GM21367 (cell line): ENCODE data around the gene SELPLG.
"Not testable (repeated sequence)": the region's sequence is repeated elsewhere in the genome, so short reads cannot be mapped to it uniquely, and the experiment has no call there.

Experiments
- ATAC-seq: cut with Tn5 transposase; IDR thresholded peaks from one replicate; pipeline ENCODE4 v1.9.1; 2021; ENCODE audit not compliant: unreplicated experiment

SELPLG gene

GRCh38 chr12:108592033-108592909 is 41.4 kb downstream of the SELPLG start:
- ATAC-seq: no peak

DNA sequence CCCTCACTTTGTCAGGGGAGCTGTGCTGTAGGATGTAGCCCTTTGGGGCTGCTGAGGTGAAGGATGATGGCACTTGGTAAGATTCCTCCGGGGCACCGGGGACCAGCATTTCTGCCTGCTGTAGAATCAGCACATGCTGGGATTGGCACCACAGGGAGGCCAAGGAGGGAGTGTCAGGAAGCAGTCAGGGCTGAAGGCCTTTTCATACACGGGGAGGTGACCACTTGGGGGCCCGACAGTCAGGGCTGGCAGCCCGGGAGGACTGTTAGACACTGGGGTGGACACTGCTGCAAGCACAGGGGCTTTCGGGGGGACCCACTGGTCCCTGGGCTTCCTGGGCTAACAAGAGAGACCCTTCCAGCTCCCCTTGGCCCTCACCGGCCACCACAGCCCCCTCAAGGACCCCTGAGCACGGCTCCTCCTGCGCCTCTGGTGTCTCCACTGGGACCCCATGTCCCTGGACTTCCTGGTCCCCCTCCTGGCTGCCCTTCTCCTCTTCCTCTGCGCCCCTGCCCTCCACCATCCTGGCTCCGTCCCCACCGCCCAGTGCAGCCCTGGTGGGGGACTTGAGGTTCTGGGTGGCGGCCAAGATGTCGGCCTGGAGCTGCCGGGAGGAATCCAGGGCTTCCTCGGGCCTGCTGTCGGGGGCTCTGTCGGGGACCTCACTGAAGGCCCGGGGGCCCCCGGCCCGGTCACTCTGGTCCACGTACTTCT is 42.3 kb downstream of the SELPLG start:
- ATAC-seq: no peak

DNA sequence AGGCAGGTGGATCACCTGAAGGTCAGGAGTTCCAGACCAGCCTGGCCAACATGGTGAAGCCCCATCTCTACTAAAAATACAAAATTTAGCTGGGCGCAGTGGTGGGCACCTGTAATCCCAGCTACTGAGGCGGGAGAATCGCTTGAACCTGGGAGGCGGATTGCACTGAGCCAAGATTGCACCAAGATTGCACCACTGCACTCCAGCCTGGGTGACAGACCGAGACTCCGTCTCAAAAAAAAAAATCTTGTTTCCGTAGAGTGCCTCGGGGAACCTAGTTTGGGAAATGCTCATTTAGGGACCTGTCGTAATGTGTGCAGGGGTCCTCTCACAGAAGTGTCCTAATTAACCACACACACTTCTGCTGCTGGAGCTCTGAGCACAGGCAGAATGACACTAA is 43.2 kb downstream of the SELPLG start:
- not testable (repeated sequence) for ATAC-seq

GRCh38 chr12:108589840-108590229 is 43.9 kb downstream of the SELPLG start:
- ATAC-seq: no peak

- ATAC-seq: no peak
Observed at GRCh38 chr12:108589028-108589839, 44.5 kb downstream of the SELPLG start.

- ATAC-seq: no peak
Observed at GRCh38 chr12:108587826-108588225, 45.9 kb downstream of the SELPLG start.

GRCh38 chr12:108586306-108586705 is 47.4 kb downstream of the SELPLG start:
- no peak for ATAC-seq

DNA sequence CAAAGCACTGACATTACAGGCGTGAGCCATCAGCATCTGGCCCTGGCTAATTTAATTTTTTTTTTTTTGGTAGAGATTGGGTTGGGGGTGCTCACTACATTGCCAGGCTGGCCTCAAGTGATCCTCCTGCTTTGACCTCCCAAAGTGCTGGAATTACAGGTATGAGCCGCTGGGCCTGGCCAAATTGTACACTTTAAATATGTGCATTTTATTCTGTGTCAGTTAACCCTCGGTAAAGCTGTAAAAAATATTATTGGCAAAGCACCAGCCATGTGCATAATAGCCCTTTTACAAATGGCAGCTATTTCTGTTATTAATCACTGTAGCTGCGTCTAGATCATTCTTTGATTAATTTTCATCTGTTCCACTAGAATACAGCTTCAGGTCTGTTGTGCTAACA is 47.8 kb downstream of the SELPLG start:
- ATAC-seq: no peak

GRCh38 chr12:108584456-108585065 is 49.1 kb downstream of the SELPLG start:
- no peak for ATAC-seq

DNA sequence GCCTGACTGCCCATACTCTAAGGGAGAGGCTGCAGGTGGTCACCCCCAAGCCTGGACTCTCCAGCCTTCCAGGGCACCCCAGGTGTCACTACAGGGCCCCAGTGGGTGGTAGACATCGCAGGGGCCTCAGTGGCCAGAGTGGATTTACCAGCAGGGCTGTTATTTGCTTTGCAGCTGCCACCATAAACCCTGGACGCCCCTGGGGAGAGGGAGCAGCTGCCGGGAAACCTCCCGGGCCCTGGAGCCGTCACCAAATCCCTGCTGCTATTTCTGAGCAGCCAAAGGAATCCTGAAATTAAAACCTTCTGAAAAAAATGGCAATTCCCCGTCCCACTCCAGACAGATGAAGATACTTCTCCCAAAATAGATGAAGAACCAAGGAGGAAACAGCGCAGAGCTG is 49.7 kb downstream of the SELPLG start:
- no peak for ATAC-seq

GRCh38 chr12:108582978-108583770 is 50.5 kb downstream of the SELPLG start:
- ATAC-seq: no peak

- ATAC-seq: no peak
Observed at GRCh38 chr12:108582509-108582908, 51.2 kb downstream of the SELPLG start.

DNA sequence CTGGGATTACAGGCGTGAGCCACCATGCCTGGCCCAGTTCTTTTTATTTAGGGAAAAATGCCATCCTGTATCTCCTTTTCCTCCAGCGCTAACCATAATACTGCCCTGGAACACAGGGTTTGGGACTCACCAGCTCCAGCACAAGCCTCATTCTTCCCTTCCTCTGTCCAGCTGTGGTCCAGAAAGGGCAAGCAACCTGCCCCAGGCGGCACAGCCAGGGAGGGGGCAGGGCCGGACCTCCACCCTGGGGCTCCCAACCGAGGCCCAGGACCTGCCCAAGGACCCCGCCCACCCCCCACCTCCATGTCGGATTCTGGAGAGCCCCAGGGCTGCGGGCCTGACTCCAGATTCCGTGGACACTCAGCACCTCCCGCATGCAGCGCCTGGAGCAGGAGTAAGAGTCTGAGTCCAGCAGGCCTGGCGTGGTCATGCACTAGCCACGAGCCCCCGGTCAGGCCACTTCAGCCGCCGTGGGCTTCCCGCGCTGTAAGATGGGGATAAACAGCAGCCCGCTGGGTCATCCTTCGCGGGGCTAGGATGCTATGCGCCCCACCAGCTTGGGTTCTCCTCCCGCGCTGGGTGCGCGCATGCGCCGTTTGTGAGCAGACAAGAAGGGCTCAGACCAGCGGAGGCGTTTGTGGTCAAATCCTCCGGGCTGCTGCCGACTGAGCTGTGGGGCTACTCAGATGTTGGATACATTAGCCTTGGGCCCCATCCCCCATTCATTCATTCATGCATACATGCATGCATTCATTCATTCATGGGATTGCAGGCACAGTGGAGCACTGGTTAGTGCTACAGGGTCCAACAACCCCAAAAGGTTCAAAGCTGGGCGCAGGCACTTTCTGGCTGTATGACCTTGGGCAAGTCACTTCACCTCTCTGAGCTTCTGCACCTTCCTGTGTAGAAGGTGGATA is 52.1 kb downstream of the SELPLG start:
- ATAC-seq: no peak

DNA sequence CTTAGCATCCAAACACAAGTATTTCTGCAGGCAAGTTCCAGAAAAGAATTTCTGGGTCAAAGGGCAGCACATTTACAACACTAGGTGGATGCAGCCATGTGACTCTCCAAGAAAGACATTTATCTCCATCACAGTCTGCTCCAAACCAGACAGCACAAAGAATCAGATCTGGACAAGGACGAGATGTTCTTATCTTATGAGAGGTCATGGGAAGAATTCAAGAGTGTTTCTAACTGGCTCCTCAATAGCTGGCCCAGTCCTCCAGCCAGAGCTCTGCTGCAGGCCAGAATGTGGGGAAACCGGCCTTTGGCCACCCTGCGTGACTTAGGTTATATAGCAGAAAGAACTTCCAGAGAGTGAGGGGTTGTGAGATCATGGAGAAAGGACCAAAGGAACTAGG is 53.2 kb downstream of the SELPLG start:
- no peak for ATAC-seq

DNA sequence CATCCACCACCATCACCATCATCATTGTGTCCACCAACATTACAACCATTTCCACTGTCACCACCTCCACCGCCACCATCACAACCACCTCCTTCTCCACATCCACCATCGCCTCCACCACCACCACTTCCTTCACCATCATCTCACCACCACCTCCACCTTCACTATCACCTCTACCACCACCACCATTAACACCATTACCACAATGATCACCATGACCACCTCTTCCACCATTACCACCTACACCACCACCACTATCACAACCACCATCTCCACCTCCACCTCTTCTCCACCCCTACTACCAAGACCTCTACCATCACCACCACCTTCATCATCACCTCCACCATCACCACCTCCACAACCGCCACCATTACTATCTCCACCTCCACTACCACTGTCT is 54.9 kb downstream of the SELPLG start:
- ATAC-seq: no peak

- no peak for ATAC-seq
Observed at GRCh38 chr12:108578264-108578663, 55.4 kb downstream of the SELPLG start.

GRCh38 chr12:108577458-108577857 is 56.2 kb downstream of the SELPLG start:
- ATAC-seq: no peak

GRCh38 chr12:108576660-108577234 is 56.9 kb downstream of the SELPLG start:
- ATAC-seq: no peak
